ENCODE data around the gene ZKSCAN3. TPM values are rescaled to one million over a fixed set of nuclear protein-coding genes. Genes with fewer than 3 reads are reported as not detected.
"Not testable (repeated sequence)": the region's sequence is repeated elsewhere in the genome, so short reads cannot be mapped to it uniquely, and the experiment has no call there.

Gene ZKSCAN3
- total and polyA plus RNA-seq, 2 of the 4 experiments (the other 2 are of a cell fraction), result 3.7 to 4.8 TPM

DNA sequence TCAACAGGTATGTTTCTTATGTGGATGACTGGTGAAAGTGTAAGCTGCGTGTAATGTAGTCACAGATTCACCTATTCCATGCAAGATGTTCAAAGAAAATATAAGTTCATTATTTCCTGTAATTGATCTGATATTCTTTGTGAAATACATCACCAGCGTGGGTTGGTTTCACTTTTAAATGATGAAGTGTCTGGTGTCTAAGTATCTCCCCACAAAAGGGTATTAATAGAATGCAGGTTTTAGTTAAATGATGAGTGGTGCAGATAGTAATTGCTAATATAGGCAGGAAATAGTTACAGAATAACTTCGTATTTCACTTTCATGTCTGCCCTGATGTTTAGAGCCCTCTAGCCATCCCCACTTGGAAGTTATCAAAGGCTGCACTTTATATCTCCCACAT lies 46.2 kb upstream of the ZKSCAN3 start:
- dilution Hi-C loops (cut with HindIII; ENCODE audit: low sequenced_read_pairs, unreplicated experiment), result no loop called here
- no peaks in the 10 kb centered on the region for H3K79me1 ChIP-seq (ENCODE audit: low read depth in 1 of 2, low read length in 2 of 2)

DNA sequence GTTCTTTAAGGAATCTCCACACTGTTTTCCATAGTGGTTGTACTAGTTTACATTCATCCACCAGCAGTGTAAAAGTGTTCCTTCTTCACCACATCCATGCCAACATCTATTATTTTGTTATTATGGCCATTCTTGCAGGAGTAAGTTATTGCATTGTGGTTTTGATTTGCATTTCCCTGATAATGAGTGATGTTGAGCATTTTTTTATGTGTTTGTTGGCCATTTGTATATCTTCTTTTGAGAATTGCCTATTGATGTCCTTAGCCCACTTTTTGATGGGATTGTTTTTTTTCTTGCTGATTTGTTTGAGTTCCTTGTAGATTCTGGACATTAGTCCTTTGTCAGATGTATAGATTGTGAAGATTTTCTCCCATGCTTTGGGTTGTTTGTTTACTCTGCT lies 43.4 kb upstream of the ZKSCAN3 start:
- BruUV-seq (replicated peaks); H2BK5ac ChIP-seq (ENCODE audit: low read depth, low read length, poor library complexity, severe bottlenecking); H4K5ac ChIP-seq (ENCODE audit: low read depth, low read length); H2AK5ac ChIP-seq (ENCODE audit: low read depth, low read length); DNase-seq; H3K4me2 ChIP-seq (ENCODE audit: low read depth, low read length); CTCF ChIA-PET; H2BK15ac ChIP-seq (ENCODE audit: low read depth, low read length); H3K4me1 ChIP-seq (ENCODE audit: control insufficient read depth, insufficient read depth, low read length); H4K20me1 ChIP-seq (ENCODE audit: insufficient read depth, low read length); H3K27ac ChIP-seq (ENCODE audit: insufficient read depth, low read length); H3K14ac ChIP-seq (replicated peaks; ENCODE audit: low read depth, low read length); H2AK9ac ChIP-seq (replicated peaks; ENCODE audit: low read depth, low read length, poor library complexity); H3K56ac ChIP-seq (ENCODE audit: extremely low read depth, insufficient read depth, low read length); H3K36me3 ChIP-seq (ENCODE audit: control insufficient read depth, insufficient read depth, low read length); H4K91ac ChIP-seq (ENCODE audit: insufficient read depth, low read depth, low read length); in situ Hi-C loops (cut with MboI; ENCODE audit: low sequenced_read_pairs); H3K4me3 ChIP-seq (ENCODE audit: insufficient read depth, low read depth, low read length); H3K18ac ChIP-seq (ENCODE audit: low read depth, low read length); H2AFZ ChIP-seq (replicated peaks; ENCODE audit: low read length, poor library complexity); H3K9ac ChIP-seq (ENCODE audit: low read depth, low read length); H2BK20ac ChIP-seq (ENCODE audit: low read depth, low read length); H3K9me3 ChIP-seq (ENCODE audit: control insufficient read depth, insufficient read depth, low read length); intact Hi-C loops (cut with micrococcal nuclease); H2BK120ac ChIP-seq (ENCODE audit: low read depth, low read length); POLR2A ChIA-PET (ENCODE audit: unreplicated experiment); H3K23ac ChIP-seq (ENCODE audit: low read depth, low read length); dilution Hi-C loops (cut with HindIII; ENCODE audit: low sequenced_read_pairs, unreplicated experiment); H3K27me3 ChIP-seq (ENCODE audit: control insufficient read depth, insufficient read depth, low read length); H3K9me1 ChIP-seq (ENCODE audit: insufficient read depth, low read length); H3K79me1 ChIP-seq (ENCODE audit: low read depth in 1 of 2, low read length in 2 of 2); H3K4ac ChIP-seq (ENCODE audit: low read depth, low read length); H4K8ac ChIP-seq (ENCODE audit: low read depth in 2 of 2, low read length in 2 of 2): not testable (repeated sequence)
- peak; percentile 96; the same call in 1 of the 2 replicates for ATAC-seq (ENCODE audit: low read depth)

More for the DNA sequence above, 46.2 kb upstream of the ZKSCAN3 start:
- H3K9ac ChIP-seq (ENCODE audit: low read depth, low read length), result no peak overlapping the region
- ChIA-PET POLR2A (ENCODE audit: unreplicated experiment) (no interaction called here), CTCF (no interaction called here)
- peaks cover 4% of the 10 kb centered on the region; the same call in 1 of the 2 replicates for H3K9me1 ChIP-seq (ENCODE audit: insufficient read depth, low read length)
- no peak overlapping the region for H2AK9ac ChIP-seq (replicated peaks; ENCODE audit: low read depth, low read length, poor library complexity)
- no peak overlapping the region for H2AK5ac ChIP-seq (ENCODE audit: low read depth, low read length)
- no peak overlapping the region for H2BK15ac ChIP-seq (ENCODE audit: low read depth, low read length)
- no peak overlapping the region for H3K4ac ChIP-seq (ENCODE audit: low read depth, low read length)
- H4K8ac ChIP-seq (ENCODE audit: low read depth in 2 of 2, low read length in 2 of 2), result no peak overlapping the region
- no peak for TF ChIP-seq RAD21 (IDR thresholded peaks at IDR 0.05; ENCODE audit: low read length)
- TF ChIP-seq MAZ (IDR thresholded peaks at IDR 0.05; ENCODE audit: borderline replicate concordance, low read depth, low read length), result no peak
- TF ChIP-seq, protein P1, sequence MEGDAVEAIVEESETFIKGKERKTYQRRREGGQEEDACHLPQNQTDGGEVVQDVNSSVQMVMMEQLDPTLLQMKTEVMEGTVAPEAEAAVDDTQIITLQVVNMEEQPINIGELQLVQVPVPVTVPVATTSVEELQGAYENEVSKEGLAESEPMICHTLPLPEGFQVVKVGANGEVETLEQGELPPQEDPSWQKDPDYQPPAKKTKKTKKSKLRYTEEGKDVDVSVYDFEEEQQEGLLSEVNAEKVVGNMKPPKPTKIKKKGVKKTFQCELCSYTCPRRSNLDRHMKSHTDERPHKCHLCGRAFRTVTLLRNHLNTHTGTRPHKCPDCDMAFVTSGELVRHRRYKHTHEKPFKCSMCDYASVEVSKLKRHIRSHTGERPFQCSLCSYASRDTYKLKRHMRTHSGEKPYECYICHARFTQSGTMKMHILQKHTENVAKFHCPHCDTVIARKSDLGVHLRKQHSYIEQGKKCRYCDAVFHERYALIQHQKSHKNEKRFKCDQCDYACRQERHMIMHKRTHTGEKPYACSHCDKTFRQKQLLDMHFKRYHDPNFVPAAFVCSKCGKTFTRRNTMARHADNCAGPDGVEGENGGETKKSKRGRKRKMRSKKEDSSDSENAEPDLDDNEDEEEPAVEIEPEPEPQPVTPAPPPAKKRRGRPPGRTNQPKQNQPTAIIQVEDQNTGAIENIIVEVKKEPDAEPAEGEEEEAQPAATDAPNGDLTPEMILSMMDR (conservative IDR thresholded peaks at IDR 0.05; ENCODE audit: low read depth, low read length), result no peak
- TF ChIP-seq, protein P2, sequence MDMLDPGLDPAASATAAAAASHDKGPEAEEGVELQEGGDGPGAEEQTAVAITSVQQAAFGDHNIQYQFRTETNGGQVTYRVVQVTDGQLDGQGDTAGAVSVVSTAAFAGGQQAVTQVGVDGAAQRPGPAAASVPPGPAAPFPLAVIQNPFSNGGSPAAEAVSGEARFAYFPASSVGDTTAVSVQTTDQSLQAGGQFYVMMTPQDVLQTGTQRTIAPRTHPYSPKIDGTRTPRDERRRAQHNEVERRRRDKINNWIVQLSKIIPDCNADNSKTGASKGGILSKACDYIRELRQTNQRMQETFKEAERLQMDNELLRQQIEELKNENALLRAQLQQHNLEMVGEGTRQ (IDR thresholded peaks at IDR 0.05; ENCODE audit: low read depth, low read length), result no peak
- H3K56ac ChIP-seq (ENCODE audit: extremely low read depth, insufficient read depth, low read length), result no peak overlapping the region
- BruUV-seq (replicated peaks), result no TSS peak
- no peak overlapping the region for H4K91ac ChIP-seq (ENCODE audit: insufficient read depth, low read depth, low read length)
- no peak overlapping the region for H4K5ac ChIP-seq (ENCODE audit: low read depth, low read length)
- H3K36me3 ChIP-seq (ENCODE audit: control insufficient read depth, insufficient read depth, low read length), result peaks cover 9% of the 10 kb centered on the region
- no peak overlapping the region for H2BK5ac ChIP-seq (ENCODE audit: low read depth, low read length, poor library complexity, severe bottlenecking)
- no peak overlapping the region for H3K4me2 ChIP-seq (ENCODE audit: low read depth, low read length)
- no peak overlapping the region for H3K14ac ChIP-seq (replicated peaks; ENCODE audit: low read depth, low read length)
- H3K18ac ChIP-seq (ENCODE audit: low read depth, low read length), result no peak overlapping the region
- H3K27me3 ChIP-seq (ENCODE audit: control insufficient read depth, insufficient read depth, low read length), result no peaks in the 10 kb centered on the region
- H2BK20ac ChIP-seq (ENCODE audit: low read depth, low read length), result no peak overlapping the region
- no peaks in the 10 kb centered on the region for H3K9me3 ChIP-seq (ENCODE audit: control insufficient read depth, insufficient read depth, low read length)
- in situ Hi-C loops (cut with MboI; ENCODE audit: low sequenced_read_pairs), result no loop called here
- H4K20me1 ChIP-seq (ENCODE audit: insufficient read depth, low read length), result no peaks in the 10 kb centered on the region
- H3K27ac ChIP-seq (ENCODE audit: insufficient read depth, low read length), result no peak overlapping the region
- no peak for DNase-seq
- no CpG with 5 or more reads among the region's 3 CpGs for WGBS, 2 experiments (ENCODE audit: extremely low coverage in 2 of 2, insufficient read length in 1 of 2)
- no peak overlapping the region for H3K23ac ChIP-seq (ENCODE audit: low read depth, low read length)
- H2BK120ac ChIP-seq (ENCODE audit: low read depth, low read length), result no peak overlapping the region
- no peak overlapping the region for H3K4me3 ChIP-seq (ENCODE audit: insufficient read depth, low read depth, low read length)
- no peak overlapping the region for H2AFZ ChIP-seq (replicated peaks; ENCODE audit: low read length, poor library complexity)
- no peaks in the 10 kb centered on the region for H3K4me1 ChIP-seq (ENCODE audit: control insufficient read depth, insufficient read depth, low read length)
- intact Hi-C loops (cut with micrococcal nuclease), result no loop called here
- no peak for ATAC-seq (ENCODE audit: low read depth)
